Measurements from ENCODE around the gene TBC1D17.

- TF ChIP-seq, protein P1, sequence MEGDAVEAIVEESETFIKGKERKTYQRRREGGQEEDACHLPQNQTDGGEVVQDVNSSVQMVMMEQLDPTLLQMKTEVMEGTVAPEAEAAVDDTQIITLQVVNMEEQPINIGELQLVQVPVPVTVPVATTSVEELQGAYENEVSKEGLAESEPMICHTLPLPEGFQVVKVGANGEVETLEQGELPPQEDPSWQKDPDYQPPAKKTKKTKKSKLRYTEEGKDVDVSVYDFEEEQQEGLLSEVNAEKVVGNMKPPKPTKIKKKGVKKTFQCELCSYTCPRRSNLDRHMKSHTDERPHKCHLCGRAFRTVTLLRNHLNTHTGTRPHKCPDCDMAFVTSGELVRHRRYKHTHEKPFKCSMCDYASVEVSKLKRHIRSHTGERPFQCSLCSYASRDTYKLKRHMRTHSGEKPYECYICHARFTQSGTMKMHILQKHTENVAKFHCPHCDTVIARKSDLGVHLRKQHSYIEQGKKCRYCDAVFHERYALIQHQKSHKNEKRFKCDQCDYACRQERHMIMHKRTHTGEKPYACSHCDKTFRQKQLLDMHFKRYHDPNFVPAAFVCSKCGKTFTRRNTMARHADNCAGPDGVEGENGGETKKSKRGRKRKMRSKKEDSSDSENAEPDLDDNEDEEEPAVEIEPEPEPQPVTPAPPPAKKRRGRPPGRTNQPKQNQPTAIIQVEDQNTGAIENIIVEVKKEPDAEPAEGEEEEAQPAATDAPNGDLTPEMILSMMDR (IDR thresholded peaks at IDR 0.05; ENCODE audit: low read depth, low read length, poor library complexity, severe bottlenecking): no peak
- no peak for TF ChIP-seq EZH2phosphoT487 (IDR thresholded peaks at IDR 0.05; ENCODE audit: borderline replicate concordance, low read length)
These were observed 48.0 kb downstream of the TBC1D17 start for GRCh38 chr19:49925486-49925885.
